ENCODE data around the gene RNF130. TPM values are rescaled to one million over a fixed set of nuclear protein-coding genes. Genes with fewer than 3 reads are reported as not detected.

RNF130 gene
- total and polyA plus RNA-seq, 9 of the 15 experiments (the other 6 are each of a cell fraction or from before 2014, with no cell fraction given), result 5.8 to 39.4 (median 27.1) TPM

GRCh38 chr5:180109920-180110319, 38.4 kb upstream of the RNF130 start:
- H3K4me2 ChIP-seq (ENCODE audit: insufficient read depth, low read length), result no peak overlapping the region
- ChIA-PET CTCF (ENCODE audit: low intra/inter-chr PET ratio) (no interaction called here), POLR2A (no interaction called here)
- H3K9ac ChIP-seq (ENCODE audit: insufficient read depth in 1 of 2, low read depth in 2 of 2, low read length in 2 of 2), result no peak overlapping the region
- no peak for DNase-seq (ENCODE audit: extremely low read depth in 1 of 4, low spot score in 3 of 4)
- in situ Hi-C loops (cut with MboI), result no loop called here
- no TSS peak for BruUV-seq (replicated peaks)
- H2AFZ ChIP-seq (ENCODE audit: low read depth, low read length), result no peak overlapping the region
- H4K20me1 ChIP-seq (replicated peaks; ENCODE audit: control insufficient read depth, insufficient read depth, low read length), result no peaks in the 10 kb centered on the region
- no peak overlapping the region for H3K4me3 ChIP-seq
- no peaks in the 10 kb centered on the region for H3K36me3 ChIP-seq (ENCODE audit: control insufficient read depth, insufficient read depth, low read length)
- H3K9me3 ChIP-seq (replicated peaks; ENCODE audit: control insufficient read depth, insufficient read depth, low read depth, low read length), result no peaks in the 10 kb centered on the region; the same call in 1 of the 2 replicates
- peaks cover 0 to 6% of the 10 kb centered on the region in 2 experiments; a peak in 1 of 5 replicates for H3K27me3 ChIP-seq (ENCODE audit: control insufficient read depth in 2 of 2, insufficient read depth in 2 of 2, low read length in 2 of 2)
- no peak for ATAC-seq
- no peaks in the 10 kb centered on the region for H3K9me1 ChIP-seq (ENCODE audit: control insufficient read depth, insufficient read depth, low read length)
- intact Hi-C loops (cut with micrococcal nuclease), result no loop called here
- H3K79me2 ChIP-seq (ENCODE audit: control insufficient read depth, insufficient read depth, low read length), result no peaks in the 10 kb centered on the region
- WGBS (ENCODE audit: insufficient coverage, low coverage, missing lambda C conversion rate), result 60% methylated on average over 9 of the region's 9 CpGs
- no peak for FAIRE-seq
- no peak overlapping the region for H3K27ac ChIP-seq (ENCODE audit: extremely low read depth, low read depth, low read length)
- TF ChIP-seq POLR2AphosphoS2 (IDR thresholded peaks at IDR 0.05; ENCODE audit: low read length) (no peak), GABPB2 (CRISPR knock-in tag; conservative IDR thresholded peaks at IDR 0.05) (no peak), POLR2H (tag; IDR thresholded peaks at IDR 0.05; ENCODE audit: low read depth) (no peak), ZNF707 (CRISPR knock-in tag; conservative IDR thresholded peaks at IDR 0.05) (no peak), E4F1 (CRISPR knock-in tag; IDR thresholded peaks at IDR 0.05; ENCODE audit: borderline replicate concordance) (no peak), ZNF384 (IDR thresholded peaks at IDR 0.05; ENCODE audit: low read depth, low read length) (no peak), ZNF778 (CRISPR knock-in tag; IDR thresholded peaks at IDR 0.05) (no peak), FOSL1 (tag; conservative IDR thresholded peaks at IDR 0.05) (no peak), POLR2A (conservative IDR thresholded peaks at IDR 0.05) (no peak)
- peaks cover 0 to 11% of the 10 kb centered on the region in 2 experiments; a peak in 4 of 5 replicates for H3K4me1 ChIP-seq (replicated peaks in 1 of 2; ENCODE audit: control insufficient read depth in 2 of 2, insufficient read depth in 2 of 2, low read length in 2 of 2)
